Measurements from ENCODE around the gene DNAJC7. TPM values are rescaled to one million over a fixed set of nuclear protein-coding genes. Genes with fewer than 3 reads are reported as not detected.

The DNAJC7 gene
- total RNA-seq, 1 experiment from 2014 or later = 72.0 TPM

- TF ChIP-seq SIN3A (IDR thresholded peaks at IDR 0.05; ENCODE audit: borderline replicate concordance, insufficient read depth, low read depth, low read length) = no peak
- TF ChIP-seq POLR2AphosphoS5 (IDR thresholded peaks at IDR 0.05; ENCODE audit: low read depth, low read length) = peak; percentile 24; the same call in 1 of the 2 replicates
- ATAC-seq = no peak
- no TSS peak for BruUV-seq (replicated peaks)
- intact Hi-C loops (cut with micrococcal nuclease; ENCODE audit: unreplicated experiment) = no loop called here
- ChIA-PET CTCF (no interaction called here), POLR2A (no interaction called here)
- Histone ChIP-seq H3K27ac (ENCODE audit: low read length) (0 out of 2 replicates have a peak overlapping the region, but pooled peaks have one; percentile 12), H3K27me3 (ENCODE audit: control insufficient read depth, insufficient read depth, low read length) (no peaks in the 10 kb centered on the region), H3K4me1 (ENCODE audit: control insufficient read depth, insufficient read depth, low read length) (peaks cover 22% of the 10 kb centered on the region), H3K36me3 (ENCODE audit: control insufficient read depth, insufficient read depth, low read length) (no peaks in the 10 kb centered on the region), H3K4me3 (ENCODE audit: low read depth in 2 of 2, low read length in 2 of 2) (no peak overlapping the region), H3K9me3 (ENCODE audit: control insufficient read depth, insufficient read depth, low read depth, low read length) (no peaks in the 10 kb centered on the region)
- in situ Hi-C loops (cut with HindIII; ENCODE audit: low pct_unique_long_range_greater_than_20kb, low sequenced_read_pairs) = no loop called here
- DNase-seq (ENCODE audit: low read depth, low spot score) = no peak
Observed at GRCh38 chr17:41974031-41974430, 43.2 kb downstream of the DNAJC7 start.

GRCh38 chr17:41973408-41973811, 43.8 kb downstream of the DNAJC7 start:
- H3K4me1 ChIP-seq (ENCODE audit: control insufficient read depth, insufficient read depth, low read length) = peaks cover 25% of the 10 kb centered on the region
- no peak for TF ChIP-seq SIN3A (IDR thresholded peaks at IDR 0.05; ENCODE audit: borderline replicate concordance, insufficient read depth, low read depth, low read length)
- no peak for TF ChIP-seq POLR2AphosphoS5 (IDR thresholded peaks at IDR 0.05; ENCODE audit: low read depth, low read length)
- no peak for TF ChIP-seq REST (IDR thresholded peaks at IDR 0.05; ENCODE audit: insufficient read depth in 1 of 2, low read depth in 2 of 2, low read length in 1 of 2)
- TF ChIP-seq CTCF (IDR thresholded peaks at IDR 0.05) = no peak
- TF ChIP-seq TCF7L2 (IDR thresholded peaks at IDR 0.05; ENCODE audit: low read depth, low read length) = no peak
- 0 out of 2 replicates have a peak overlapping the region, but pooled peaks have one; percentile 29 for H3K27ac ChIP-seq (ENCODE audit: low read length)
- no peaks in the 10 kb centered on the region for H3K9me3 ChIP-seq (ENCODE audit: control insufficient read depth, insufficient read depth, low read depth, low read length)
- H3K36me3 ChIP-seq (ENCODE audit: control insufficient read depth, insufficient read depth, low read length) = no peaks in the 10 kb centered on the region
- DNase-seq (ENCODE audit: low read depth, low spot score) (no peak), ATAC-seq (no peak)
- ChIA-PET CTCF (interaction anchor here (1.3 kb wide), 1 partner anchor 10 kb away, joined by 8 read pairs; no protein-coding TSS in a partner anchor), POLR2A (interaction anchor here (0.6 to 1.0 kb wide), 2 partner anchors 9 to 31 kb away, joined by 3 to 4 read pairs; no protein-coding TSS in a partner anchor)
- in situ Hi-C loops (cut with HindIII; ENCODE audit: low pct_unique_long_range_greater_than_20kb, low sequenced_read_pairs) = no loop called here
- no peaks in the 10 kb centered on the region for H3K27me3 ChIP-seq (ENCODE audit: control insufficient read depth, insufficient read depth, low read length)
- no TSS peak for BruUV-seq (replicated peaks)
- no peak overlapping the region for H3K4me3 ChIP-seq (ENCODE audit: low read depth in 2 of 2, low read length in 2 of 2)
- intact Hi-C loops (cut with micrococcal nuclease; ENCODE audit: unreplicated experiment) = no loop called here
